Measurements from ENCODE around the gene C2CD4C. TPM values are rescaled to one million over a fixed set of nuclear protein-coding genes. Genes with fewer than 3 reads are reported as not detected.
"Not testable (repeated sequence)": the region's sequence is repeated elsewhere in the genome, so short reads cannot be mapped to it uniquely, and the experiment has no call there.

C2CD4C gene
- total RNA-seq, 1 donor from 2014 or later, result 7.8 TPM

- no peaks in the 10 kb centered on the region for H3K9me3 Mint-ChIP-seq
- peaks cover 6% of the 10 kb centered on the region for H3K4me1 Mint-ChIP-seq
- peaks cover 37% of the 10 kb centered on the region for H3K27me3 Mint-ChIP-seq (ENCODE audit: low read depth)
- TF ChIP-seq CTCF (IDR thresholded peaks at IDR 0.05; ENCODE audit: unreplicated experiment), result no peak
- H3K36me3 Mint-ChIP-seq, result no peaks in the 10 kb centered on the region
- no peak overlapping the region for H3K27ac Mint-ChIP-seq
- DNase-seq (ENCODE audit: low spot score in 2 of 2, unreplicated experiment in 2 of 2), result no peak
- H3K4me3 Mint-ChIP-seq, result no peak overlapping the region
Observed at GRCh38 chr19:366205-366783, 42.7 kb downstream of the C2CD4C start.

GRCh38 chr19:364496-365287 lies 44.3 kb downstream of the C2CD4C start:
- DNase-seq (ENCODE audit: low spot score in 2 of 2, unreplicated experiment in 2 of 2), result no peak
- no peak overlapping the region for H3K27ac Mint-ChIP-seq

GRCh38 chr19:362683-363082 lies 46.3 kb downstream of the C2CD4C start:
- no peaks in the 10 kb centered on the region for H3K9me3 Mint-ChIP-seq
- no peaks in the 10 kb centered on the region for H3K4me1 Mint-ChIP-seq
- no peak overlapping the region for H3K27ac Mint-ChIP-seq
- H3K36me3 Mint-ChIP-seq, result no peaks in the 10 kb centered on the region
- no peak overlapping the region for H3K4me3 Mint-ChIP-seq
- peaks cover 31% of the 10 kb centered on the region for H3K27me3 Mint-ChIP-seq (ENCODE audit: low read depth)
- no peak for TF ChIP-seq CTCF (IDR thresholded peaks at IDR 0.05; ENCODE audit: unreplicated experiment)
- DNase-seq (ENCODE audit: low spot score in 2 of 2, unreplicated experiment in 2 of 2), result no peak

More at GRCh38 chr19:364496-365287, 44.3 kb downstream of the C2CD4C start:
- peaks cover 37% of the 10 kb centered on the region for H3K27me3 Mint-ChIP-seq (ENCODE audit: low read depth)
- H3K9me3 Mint-ChIP-seq, result no peaks in the 10 kb centered on the region
- H3K4me3 Mint-ChIP-seq, result no peak overlapping the region
- H3K36me3 Mint-ChIP-seq, result no peaks in the 10 kb centered on the region
- no peak for TF ChIP-seq CTCF (IDR thresholded peaks at IDR 0.05; ENCODE audit: unreplicated experiment)
- H3K4me1 Mint-ChIP-seq, result peaks cover 6% of the 10 kb centered on the region

- H3K4me3 Mint-ChIP-seq, result no peak overlapping the region
- no peak for TF ChIP-seq CTCF (IDR thresholded peaks at IDR 0.05; ENCODE audit: unreplicated experiment)
- no peaks in the 10 kb centered on the region for H3K36me3 Mint-ChIP-seq
- peaks cover 30% of the 10 kb centered on the region for H3K27me3 Mint-ChIP-seq (ENCODE audit: low read depth)
- H3K4me1 Mint-ChIP-seq, result no peaks in the 10 kb centered on the region
- H3K27ac Mint-ChIP-seq, result no peak overlapping the region
- no peaks in the 10 kb centered on the region for H3K9me3 Mint-ChIP-seq
- no peak for DNase-seq (ENCODE audit: low spot score in 2 of 2, unreplicated experiment in 2 of 2)
Observed at GRCh38 chr19:362154-362553, 46.8 kb downstream of the C2CD4C start.

GRCh38 chr19:359653-359925 lies 49.4 kb downstream of the C2CD4C start:
- no peak overlapping the region for H3K4me3 Mint-ChIP-seq
- DNase-seq (ENCODE audit: low spot score in 2 of 2, unreplicated experiment in 2 of 2), result no peak
- H3K27me3 Mint-ChIP-seq (ENCODE audit: low read depth), result peaks cover 14% of the 10 kb centered on the region

GRCh38 chr19:355536-355935 lies 53.4 kb downstream of the C2CD4C start:
- peaks cover 18% of the 10 kb centered on the region for H3K27me3 Mint-ChIP-seq (ENCODE audit: low read depth)
- DNase-seq (ENCODE audit: low spot score in 2 of 2, unreplicated experiment in 2 of 2); H3K4me3 Mint-ChIP-seq; H3K4me1 Mint-ChIP-seq; H3K27ac Mint-ChIP-seq; H3K36me3 Mint-ChIP-seq: not testable (repeated sequence)
- peaks cover 18% of the 10 kb centered on the region for H3K9me3 Mint-ChIP-seq

More at GRCh38 chr19:359653-359925, 49.4 kb downstream of the C2CD4C start:
- Mint-ChIP-seq H3K36me3 (no peaks in the 10 kb centered on the region), H3K27ac (no peak overlapping the region), H3K4me1 (no peaks in the 10 kb centered on the region), H3K9me3 (no peaks in the 10 kb centered on the region)
- TF ChIP-seq CTCF (IDR thresholded peaks at IDR 0.05; ENCODE audit: unreplicated experiment), result no peak
